Effector memory CD4-positive, alpha-beta T cell (primary cell): ENCODE results near the gene GLP1R.

Experiments used
- DNase-seq, 3 donors: peaks; one replicate each; pipeline ENCODE4 v3.0.0-alpha.2; 2020
- H3K27ac ChIP-seq: 2 replicates; pipeline ENCODE4 v1.7.0; 2013; ENCODE audit warnings: mild to moderate bottlenecking, low read length, moderate library complexity; ENCODE audit not compliant: insufficient read depth, poor library complexity, severe bottlenecking
- H3K27me3 ChIP-seq: replicated peaks from 2 replicates; pipeline ENCODE4 v1.7.0; 2013; ENCODE audit warnings: mild to moderate bottlenecking, low read length; ENCODE audit not compliant: insufficient read depth, control insufficient read depth, poor library complexity, severe bottlenecking
- H3K36me3 ChIP-seq: 2 replicates; pipeline ENCODE4 v1.7.0; 2013; ENCODE audit warnings: mild to moderate bottlenecking, low read length, moderate library complexity; ENCODE audit not compliant: control insufficient read depth, insufficient read depth
- H3K4me1 ChIP-seq: 2 replicates; pipeline ENCODE4 v1.7.0; 2013; ENCODE audit warnings: low read length, mild to moderate bottlenecking; ENCODE audit not compliant: control insufficient read depth, insufficient read depth, poor library complexity, severe bottlenecking
- H3K4me3 ChIP-seq: 2 replicates; pipeline ENCODE4 v1.7.0; 2013; ENCODE audit warnings: low read length, low read depth, mild to moderate bottlenecking; ENCODE audit not compliant: insufficient read depth, poor library complexity, severe bottlenecking
- H3K9me3 ChIP-seq: 2 replicates; pipeline ENCODE4 v1.7.0; 2013; ENCODE audit warnings: mild to moderate bottlenecking, low read length, moderate library complexity; ENCODE audit not compliant: control insufficient read depth

The GLP1R gene

GRCh38 chr6:39100358-39100757 is 51.8 kb downstream of the GLP1R start:
- peaks cover 8% of the 10 kb centered on the region for H3K36me3 ChIP-seq
- DNase-seq = no peak
- H3K4me1 ChIP-seq = no peaks in the 10 kb centered on the region
- no peak overlapping the region for H3K4me3 ChIP-seq
- H3K9me3 ChIP-seq = no peaks in the 10 kb centered on the region
- no peak overlapping the region for H3K27ac ChIP-seq
- H3K27me3 ChIP-seq = no peaks in the 10 kb centered on the region

- Histone ChIP-seq H3K36me3 (peaks cover 10% of the 10 kb centered on the region), H3K9me3 (no peaks in the 10 kb centered on the region), H3K4me3 (no peak overlapping the region), H3K4me1 (no peaks in the 10 kb centered on the region), H3K27me3 (no peaks in the 10 kb centered on the region), H3K27ac (no peak overlapping the region)
- no peak for DNase-seq
Observed at GRCh38 chr6:39102071-39102820, 53.7 kb downstream of the GLP1R start.

GRCh38 chr6:39102821-39103136 is 54.2 kb downstream of the GLP1R start:
- no peak overlapping the region for H3K4me3 ChIP-seq
- H3K27ac ChIP-seq = no peak overlapping the region
- H3K4me1 ChIP-seq = no peaks in the 10 kb centered on the region
- H3K36me3 ChIP-seq = peaks cover 10% of the 10 kb centered on the region
- H3K27me3 ChIP-seq = no peaks in the 10 kb centered on the region
- no peak for DNase-seq
- no peaks in the 10 kb centered on the region for H3K9me3 ChIP-seq

- no peaks in the 10 kb centered on the region for H3K27me3 ChIP-seq
- H3K9me3 ChIP-seq = no peaks in the 10 kb centered on the region
- H3K4me3 ChIP-seq = no peak overlapping the region
- no peaks in the 10 kb centered on the region for H3K4me1 ChIP-seq
- H3K36me3 ChIP-seq = peaks cover 13% of the 10 kb centered on the region
- no peak overlapping the region for H3K27ac ChIP-seq
- DNase-seq = no peak
Observed at GRCh38 chr6:39104528-39104927, 55.9 kb downstream of the GLP1R start.

GRCh38 chr6:39107034-39107433 is 58.5 kb downstream of the GLP1R start:
- DNase-seq = no peak
- no peaks in the 10 kb centered on the region for H3K27me3 ChIP-seq
- H3K36me3 ChIP-seq = peaks cover 13% of the 10 kb centered on the region
- H3K4me3 ChIP-seq = no peak overlapping the region
- H3K27ac ChIP-seq = no peak overlapping the region
- H3K9me3 ChIP-seq = no peaks in the 10 kb centered on the region
- no peaks in the 10 kb centered on the region for H3K4me1 ChIP-seq

- peaks cover 13% of the 10 kb centered on the region for H3K36me3 ChIP-seq
- H3K4me3 ChIP-seq = no peak overlapping the region
- H3K27ac ChIP-seq = no peak overlapping the region
- DNase-seq = no peak
- H3K9me3 ChIP-seq = no peaks in the 10 kb centered on the region
- no peaks in the 10 kb centered on the region for H3K27me3 ChIP-seq
- H3K4me1 ChIP-seq = no peaks in the 10 kb centered on the region
Observed at GRCh38 chr6:39107641-39108040, 59.1 kb downstream of the GLP1R start.

- H3K9me3 ChIP-seq = no peaks in the 10 kb centered on the region
- no peaks in the 10 kb centered on the region for H3K27me3 ChIP-seq
- no peak overlapping the region for H3K4me3 ChIP-seq
- H3K4me1 ChIP-seq = no peaks in the 10 kb centered on the region
- no peak overlapping the region for H3K27ac ChIP-seq
- no peak for DNase-seq
- H3K36me3 ChIP-seq = peaks cover 13% of the 10 kb centered on the region
Observed at GRCh38 chr6:39108041-39108839, 59.7 kb downstream of the GLP1R start.

GRCh38 chr6:39111280-39111679 is 62.7 kb downstream of the GLP1R start:
- Histone ChIP-seq H3K27ac (no peak overlapping the region), H3K4me3 (no peak overlapping the region), H3K27me3 (no peaks in the 10 kb centered on the region), H3K4me1 (no peaks in the 10 kb centered on the region), H3K36me3 (peaks cover 3% of the 10 kb centered on the region), H3K9me3 (no peaks in the 10 kb centered on the region)
- DNase-seq = no peak

- Histone ChIP-seq H3K4me1 (no peaks in the 10 kb centered on the region), H3K36me3 (peaks cover 3% of the 10 kb centered on the region), H3K27ac (no peak overlapping the region), H3K4me3 (peak overlapping the region; percentile 77), H3K9me3 (no peaks in the 10 kb centered on the region), H3K27me3 (no peaks in the 10 kb centered on the region)
- no peak for DNase-seq
Observed at GRCh38 chr6:39113788-39114187, 65.2 kb downstream of the GLP1R start.

GRCh38 chr6:39114388-39114703 is 65.8 kb downstream of the GLP1R start:
- DNase-seq = no peak
- H3K4me3 ChIP-seq = peak overlapping the region; percentile 77

More at GRCh38 chr6:39114388-39114703, 65.8 kb downstream of the GLP1R start:
- H3K36me3 ChIP-seq = peaks cover 2% of the 10 kb centered on the region
- H3K27ac ChIP-seq = peak overlapping the region; percentile 91
- H3K9me3 ChIP-seq = no peaks in the 10 kb centered on the region
- H3K27me3 ChIP-seq = no peaks in the 10 kb centered on the region
- H3K4me1 ChIP-seq = no peaks in the 10 kb centered on the region
